K562 (cell line): ENCODE data around the gene PTPRC. TPM values are rescaled to one million over a fixed set of nuclear protein-coding genes. Genes with fewer than 3 reads are reported as not detected.

Experiments
- ATAC-seq: fragments of 200-7000 bp; cut with Tn5 transposase; 3 replicates; pipeline ENCODE4 v1.9.1; 2020; ENCODE audit warnings: moderate library complexity
- BruUV-seq: library from RNA; stranded (reverse); fragments of 400-500 nt; replicated peaks from 2 replicates; lab custom pipeline; 2021; lab: Mats Ljungman, UMichigan
- CTCF ChIA-PET: fragments of 300-600 bp; formaldehyde crosslinking; extraction: SDS; loops from one replicate; lab custom pipeline; 2021; ENCODE audit warnings: low intra/inter-chr PET ratio; lab: Yijun Ruan, JAX
- POLR2A ChIA-PET: fragments of 300-600, 350-650 bp; sonication (Branson Sonifier 250); formaldehyde crosslinking; extraction: SDS; loops from one replicate; lab custom pipeline; 2021; ENCODE audit warnings: antibody characterized with exemption, inconsistent platforms; lab: Yijun Ruan, JAX
- DNase-seq, 4 experiments: peaks; one replicate each; pipeline versions ENCODE4 v3.0.0 to v3.0.0-alpha.2; 2011 to 2018; ENCODE audit warnings: low spot score in 3 of 4, mixed read lengths in 3 of 4; ENCODE audit errors: extremely low read depth in 1 of 4
- FAIRE-seq: peaks from 2 replicates; lab custom pipeline; 2011; peaks lifted over from hg19 to GRCh38; lab: Jason Lieb, UNC
- H2AFZ ChIP-seq: 2 replicates; pipeline ENCODE4 v1.6.0; 2011; ENCODE audit warnings: low read depth, low read length, control low read depth, inconsistent platforms
- H3K27ac ChIP-seq: fragments of 200-600 bp; 3 replicates; pipeline ENCODE4 v1.8.0; 2011; ENCODE audit warnings: low read depth, mild to moderate bottlenecking, control low read depth, inconsistent platforms, low read length, moderate library complexity, mixed read lengths; ENCODE audit errors: extremely low read depth
- H3K27me3 ChIP-seq, 2 experiments: fragments of 300-600 bp in 1 of 2; 2 replicates in 1 of 2; 3 replicates in 1 of 2; pipeline versions ENCODE4 v1.6.0 to v1.8.0; 2011; ENCODE audit warnings: inconsistent platforms in 2 of 2, low read length in 2 of 2, mild to moderate bottlenecking in 1 of 2, mixed read lengths in 1 of 2, moderate library complexity in 1 of 2; ENCODE audit not compliant: control insufficient read depth in 2 of 2, insufficient read depth in 2 of 2
- H3K36me3 ChIP-seq: fragments of 300-600 bp; 3 replicates; pipeline ENCODE4 v1.8.0; 2011; ENCODE audit warnings: mild to moderate bottlenecking, low read length, inconsistent platforms; ENCODE audit not compliant: control insufficient read depth, insufficient read depth
- H3K4me1 ChIP-seq, 2 experiments: fragments of 200-600 bp in 1 of 2; replicated peaks in 1 of 2; 2 replicates in 1 of 2; 3 replicates in 1 of 2; pipeline versions ENCODE4 v1.5.1 to v1.8.0; 2011; ENCODE audit warnings: inconsistent platforms in 2 of 2, low read length in 2 of 2, mild to moderate bottlenecking in 1 of 2, mixed read lengths in 1 of 2, moderate library complexity in 1 of 2; ENCODE audit not compliant: control insufficient read depth in 2 of 2, insufficient read depth in 2 of 2
- H3K4me2 ChIP-seq: 2 replicates; pipeline ENCODE4 v1.6.1; 2011; ENCODE audit warnings: low read length, control low read depth, inconsistent platforms, mixed read lengths; ENCODE audit not compliant: insufficient read depth
- H3K4me3 ChIP-seq: fragments of 200-600 bp; sonication (generic), shearing (Covaris generic); 2 replicates; pipeline ENCODE4 v1.5.1; 2016; ENCODE audit warnings: control low read depth, inconsistent platforms
- H3K79me2 ChIP-seq: fragments of 200-600 bp; 3 replicates; pipeline ENCODE4 v1.8.0; 2011; ENCODE audit warnings: low read length, inconsistent platforms; ENCODE audit not compliant: control insufficient read depth, insufficient read depth
- H3K9ac ChIP-seq, 2 experiments: 2 replicates each; pipeline versions ENCODE4 v1.6.0 to v1.6.1; 2011; ENCODE audit warnings: low read depth in 2 of 2, low read length in 2 of 2, control low read depth in 1 of 2, inconsistent platforms in 1 of 2, mild to moderate bottlenecking in 1 of 2, mixed read lengths in 1 of 2; ENCODE audit not compliant: insufficient read depth in 1 of 2
- H3K9me1 ChIP-seq: one replicate; pipeline ENCODE4 v1.6.0; 2011; ENCODE audit warnings: inconsistent platforms, mild to moderate bottlenecking, low read length, moderate library complexity; ENCODE audit not compliant: control insufficient read depth, insufficient read depth
- H3K9me3 ChIP-seq: replicated peaks from 2 replicates; pipeline ENCODE4 v1.5.1; 2011; ENCODE audit warnings: low read depth, low read length, inconsistent platforms; ENCODE audit not compliant: control insufficient read depth, insufficient read depth
- H4K20me1 ChIP-seq: replicated peaks from 2 replicates; pipeline ENCODE4 v1.6.1; 2011; ENCODE audit warnings: low read length, inconsistent platforms, mixed read lengths; ENCODE audit not compliant: control insufficient read depth, insufficient read depth
- CREM ChIP-seq: IDR thresholded peaks from 2 replicates; pipeline ENCODE4 v1.6.1; 2014; ENCODE audit warnings: antibody characterized with exemption, low read depth
- MCM3 ChIP-seq: fragments of 450-650 bp; IDR thresholded peaks from 2 replicates; pipeline ENCODE4 v1.6.1; 2016
- MEF2A ChIP-seq: IDR thresholded peaks from 2 replicates; pipeline ENCODE4 v1.6.1; 2011; ENCODE audit warnings: low read depth, mild to moderate bottlenecking, low read length, moderate library complexity; ENCODE audit not compliant: control insufficient read depth
- POLR2H ChIP-seq: IDR thresholded peaks from 2 replicates; pipeline ENCODE4 v1.6.1; 2016; ENCODE audit warnings: missing genetic modification characterization, low read depth, mild to moderate bottlenecking, control low read depth, missing compliant biosample characterization, moderate library complexity
- ZNF239 ChIP-seq: fragments of 250-450 bp; sonication (Bioruptor Pico); IDR thresholded peaks from 2 replicates; pipeline ENCODE4 v1.4.0; 2020; ENCODE audit warnings: mild to moderate bottlenecking
- ZNF76 ChIP-seq: fragments of 250-450 bp; sonication (Bioruptor Pico); IDR thresholded peaks from 2 replicates; pipeline ENCODE4 v1.4.0; 2020; ENCODE audit warnings: mild to moderate bottlenecking, moderate library complexity, borderline replicate concordance
- WGBS: fragments of 100-300 bp; shearing (Covaris generic); methylation state at CpG from one replicate; pipeline ENCODE4 v1.1.6; 2016; ENCODE audit warnings: low coverage, mixed read lengths; ENCODE audit not compliant: insufficient coverage; ENCODE audit errors: missing lambda C conversion rate; 5-methylcytosine and 5-hydroxymethylcytosine counted together
- in situ Hi-C: fragments of 300-500 bp; cut with MboI; formaldehyde crosslinking; loops from 4 replicates; pipeline ENCODE4 v1.15.0; 2018; ENCODE audit warnings: inconsistent platforms, mixed read lengths
- intact Hi-C: fragments of 100-400 bp; cut with micrococcal nuclease; formaldehyde crosslinking; loops from 2 replicates; pipeline ENCODE4 v1.14.2; 2022
- polyA plus RNA-seq, 8 experiments: library from polyadenylated mRNA; depleted of rRNA in 4 of 8; stranded (reverse) in 5 of 8; unstranded in 3 of 8; fragments of >200 nt; fragmentation: Nextera tagmentation in 2 of 8; fragmentation: Illumina TruSeq in 1 of 8; extraction: Ambion mirVana in 2 of 8; extraction: Trizol in 1 of 8; gene quantifications; 2 replicates each; pipeline versions ENCODE4 v1.2.1 to v1.2.3, GENCODE V29; 2011 to 2014; ENCODE audit warnings: inconsistent platforms in 1 of 8, missing spikeins in 1 of 8
- total RNA-seq, 7 experiments: library from RNA; depleted of rRNA in 6 of 7; stranded (reverse); fragments of >200 nt in 6 of 7; fragmentation: Illumina TruSeq in 2 of 7; extraction: Trizol in 2 of 7; gene quantifications; 2 replicates each; pipeline versions ENCODE4 v1.2.1 to v1.2.3, GENCODE V29; 2011 to 2021; ENCODE audit warnings: low replicate concordance in 1 of 7
- TF ChIP-seq, protein P1 (sequence below): fragments of 250-450 bp; sonication (Bioruptor Pico); IDR thresholded peaks from 2 replicates; pipeline ENCODE4 v1.4.0; 2020; ENCODE audit warnings: mild to moderate bottlenecking, moderate library complexity
- TF ChIP-seq, protein P2 (sequence below): fragments of 450-650 bp; IDR thresholded peaks from 2 replicates; pipeline ENCODE4 v1.6.1; 2018; ENCODE audit not compliant: partially characterized antibody

PTPRC gene
- total and polyA plus RNA-seq, 9 of the 15 experiments (the other 6 are each of a cell fraction or from before 2014, with no cell fraction given): 7.1 to 107 (median 62.9) TPM

DNA sequence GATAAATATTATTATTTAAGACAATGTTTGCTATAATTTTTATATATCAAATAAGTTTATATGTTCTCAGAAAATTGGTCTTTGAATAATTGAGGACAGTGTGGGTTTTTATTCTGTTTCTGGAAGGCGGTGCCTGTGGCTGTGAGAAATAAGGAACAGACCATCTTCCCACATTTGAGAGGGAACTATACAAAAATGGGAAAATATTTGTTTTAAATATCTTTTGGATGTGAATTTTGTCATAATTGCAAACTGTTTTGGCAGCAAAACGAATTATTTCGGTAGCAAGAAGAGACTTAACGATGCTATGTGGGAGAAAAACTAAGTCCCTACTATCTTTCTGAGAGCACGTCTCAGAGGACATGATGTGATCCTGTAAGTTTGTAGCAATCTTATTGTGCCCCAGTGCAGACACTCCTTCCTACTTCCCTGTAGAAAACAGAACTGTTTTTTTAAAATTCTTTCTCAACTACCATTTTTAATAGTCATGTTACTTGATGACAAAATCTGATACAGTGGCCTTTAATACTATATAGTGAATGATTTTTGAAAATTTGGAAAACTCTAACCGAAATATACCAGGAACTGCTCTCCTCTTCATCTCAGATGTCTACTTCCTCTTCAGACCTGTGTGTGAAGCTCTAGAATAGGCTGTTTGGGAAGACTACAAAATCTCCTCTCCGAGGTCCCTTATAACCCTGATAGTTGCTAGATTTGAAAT lies 25.4 kb downstream of the PTPRC start:
- POLR2A ChIA-PET: no interaction called here
- H3K27ac ChIP-seq: no peak overlapping the region
- H2AFZ ChIP-seq: no peak overlapping the region
- BruUV-seq: no TSS peak
- H3K4me3 ChIP-seq: no peak overlapping the region
- peaks cover 59% of the 10 kb centered on the region for H3K79me2 ChIP-seq
- H3K4me2 ChIP-seq: no peak overlapping the region
- intact Hi-C loops: no loop called here
- FAIRE-seq: no peak
- peaks cover 11% of the 10 kb centered on the region; the same call in 1 of the 3 replicates for H3K36me3 ChIP-seq
- peaks cover 2 to 27% of the 10 kb centered on the region in 2 experiments; a peak in 4 of 5 replicates for H3K4me1 ChIP-seq
- ATAC-seq: no peak
- H4K20me1 ChIP-seq: no peaks in the 10 kb centered on the region
- H3K9me3 ChIP-seq: no peaks in the 10 kb centered on the region; the same call in 1 of the 2 replicates
- H3K27me3 ChIP-seq: no peaks in the 10 kb centered on the region
- DNase-seq: no peak
- TF ChIP-seq, protein P1, sequence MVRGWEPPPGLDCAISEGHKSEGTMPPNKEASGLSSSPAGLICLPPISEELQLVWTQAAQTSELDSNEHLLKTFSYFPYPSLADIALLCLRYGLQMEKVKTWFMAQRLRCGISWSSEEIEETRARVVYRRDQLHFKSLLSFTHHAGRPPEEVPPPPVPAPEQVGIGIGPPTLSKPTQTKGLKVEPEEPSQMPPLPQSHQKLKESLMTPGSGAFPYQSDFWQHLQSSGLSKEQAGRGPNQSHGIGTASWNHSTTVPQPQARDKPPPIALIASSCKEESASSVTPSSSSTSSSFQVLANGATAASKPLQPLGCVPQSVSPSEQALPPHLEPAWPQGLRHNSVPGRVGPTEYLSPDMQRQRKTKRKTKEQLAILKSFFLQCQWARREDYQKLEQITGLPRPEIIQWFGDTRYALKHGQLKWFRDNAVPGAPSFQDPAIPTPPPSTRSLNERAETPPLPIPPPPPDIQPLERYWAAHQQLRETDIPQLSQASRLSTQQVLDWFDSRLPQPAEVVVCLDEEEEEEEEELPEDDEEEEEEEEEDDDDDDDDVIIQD (CRISPR knock-in tag): no peak
- no peak for TF ChIP-seq MEF2A
- 0 out of 2 replicates have a peak, but pooled peaks have one; percentile 28 for TF ChIP-seq POLR2H (tag)
- no peak for TF ChIP-seq ZNF76 (CRISPR knock-in tag)
- no peak for TF ChIP-seq MCM3
- TF ChIP-seq ZNF239: no peak
- TF ChIP-seq, protein P2, sequence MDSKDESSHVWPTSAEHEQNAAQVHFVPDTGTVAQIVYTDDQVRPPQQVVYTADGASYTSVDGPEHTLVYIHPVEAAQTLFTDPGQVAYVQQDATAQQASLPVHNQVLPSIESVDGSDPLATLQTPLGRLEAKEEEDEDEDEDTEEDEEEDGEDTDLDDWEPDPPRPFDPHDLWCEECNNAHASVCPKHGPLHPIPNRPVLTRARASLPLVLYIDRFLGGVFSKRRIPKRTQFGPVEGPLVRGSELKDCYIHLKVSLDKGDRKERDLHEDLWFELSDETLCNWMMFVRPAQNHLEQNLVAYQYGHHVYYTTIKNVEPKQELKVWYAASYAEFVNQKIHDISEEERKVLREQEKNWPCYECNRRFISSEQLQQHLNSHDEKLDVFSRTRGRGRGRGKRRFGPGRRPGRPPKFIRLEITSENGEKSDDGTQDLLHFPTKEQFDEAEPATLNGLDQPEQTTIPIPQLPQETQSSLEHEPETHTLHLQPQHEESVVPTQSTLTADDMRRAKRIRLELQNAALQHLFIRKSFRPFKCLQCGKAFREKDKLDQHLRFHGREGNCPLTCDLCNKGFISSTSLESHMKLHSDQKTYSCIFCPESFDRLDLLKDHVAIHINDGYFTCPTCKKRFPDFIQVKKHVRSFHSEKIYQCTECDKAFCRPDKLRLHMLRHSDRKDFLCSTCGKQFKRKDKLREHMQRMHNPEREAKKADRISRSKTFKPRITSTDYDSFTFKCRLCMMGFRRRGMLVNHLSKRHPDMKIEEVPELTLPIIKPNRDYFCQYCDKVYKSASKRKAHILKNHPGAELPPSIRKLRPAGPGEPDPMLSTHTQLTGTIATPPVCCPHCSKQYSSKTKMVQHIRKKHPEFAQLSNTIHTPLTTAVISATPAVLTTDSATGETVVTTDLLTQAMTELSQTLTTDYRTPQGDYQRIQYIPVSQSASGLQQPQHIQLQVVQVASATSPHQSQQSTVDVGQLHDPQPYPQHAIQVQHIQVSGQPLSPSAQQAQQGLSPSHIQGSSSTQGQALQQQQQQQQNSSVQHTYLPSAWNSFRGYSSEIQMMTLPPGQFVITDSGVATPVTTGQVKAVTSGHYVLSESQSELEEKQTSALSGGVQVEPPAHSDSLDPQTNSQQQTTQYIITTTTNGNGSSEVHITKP: peak; percentile 93
- no peak for TF ChIP-seq CREM
- WGBS: 50% methylated on average over 7 of the region's 7 CpGs
- in situ Hi-C loops: no loop called here
- no peaks in the 10 kb centered on the region for H3K9me1 ChIP-seq
- no peak overlapping the region for H3K9ac ChIP-seq
- CTCF ChIA-PET: no interaction called here
